IMR-90 (cell line): ENCODE data around the gene RAB3IL1. TPM values are rescaled to one million over a fixed set of nuclear protein-coding genes. Genes with fewer than 3 reads are reported as not detected.

Source experiments
- ATAC-seq: fragments of 200-7000 bp; cut with Tn5 transposase; 2 replicates; pipeline ENCODE4 v1.9.1; 2020; ENCODE audit warnings: low read depth, mild to moderate bottlenecking, moderate library complexity
- BruUV-seq: library from RNA; stranded (reverse); fragments of 400-500 nt; replicated peaks from 2 replicates; lab custom pipeline; 2021; lab: Mats Ljungman, UMichigan
- CTCF ChIA-PET: fragments of 300-600 bp; formaldehyde crosslinking; extraction: SDS; loops from one replicate; lab custom pipeline; 2021; ENCODE audit warnings: antibody characterized with exemption; lab: Yijun Ruan, JAX
- POLR2A ChIA-PET: fragments of 300-600 bp; sonication (Branson Sonifier 250); formaldehyde crosslinking; loops from one replicate; lab custom pipeline; 2022; ENCODE audit warnings: antibody characterized with exemption; ENCODE audit not compliant: unreplicated experiment; lab: Charles Lee
- DNase-seq: peaks from one replicate; pipeline ENCODE4 v3.0.0; 2013
- H2AFZ ChIP-seq: replicated peaks from 2 replicates; pipeline ENCODE3; 2013; ENCODE audit warnings: low read length, mild to moderate bottlenecking; ENCODE audit not compliant: poor library complexity
- H2AK5ac ChIP-seq: 2 replicates; pipeline ENCODE4 v1.6.1; 2013; ENCODE audit warnings: low read depth, low read length, inconsistent platforms
- H2AK9ac ChIP-seq: replicated peaks from 2 replicates; pipeline ENCODE3; 2013; ENCODE audit warnings: mild to moderate bottlenecking, low read depth, low read length, moderate library complexity; ENCODE audit not compliant: poor library complexity
- H2BK120ac ChIP-seq: 2 replicates; pipeline ENCODE4 v1.6.1; 2013; ENCODE audit warnings: low read depth, low read length, inconsistent platforms
- H2BK15ac ChIP-seq: 3 replicates; pipeline ENCODE4 v1.6.1; 2013; ENCODE audit warnings: low read depth, low read length, inconsistent platforms
- H2BK20ac ChIP-seq: 2 replicates; pipeline ENCODE4 v1.6.1; 2013; ENCODE audit warnings: low read depth, mild to moderate bottlenecking, inconsistent platforms, low read length, moderate library complexity
- H2BK5ac ChIP-seq: 2 replicates; pipeline ENCODE4 v1.6.1; 2013; ENCODE audit warnings: mild to moderate bottlenecking, low read depth, low read length, inconsistent platforms; ENCODE audit not compliant: poor library complexity, severe bottlenecking
- H3K14ac ChIP-seq: replicated peaks from 2 replicates; pipeline ENCODE4 v1.6.1; 2013; ENCODE audit warnings: low read depth, low read length, inconsistent platforms
- H3K18ac ChIP-seq: 2 replicates; pipeline ENCODE4 v1.6.1; 2013; ENCODE audit warnings: low read depth, low read length, control low read depth
- H3K23ac ChIP-seq: 2 replicates; pipeline ENCODE4 v1.6.1; 2013; ENCODE audit warnings: low read depth, low read length, inconsistent platforms
- H3K27ac ChIP-seq: 2 replicates; pipeline ENCODE4 v1.5.1; 2013; ENCODE audit warnings: mild to moderate bottlenecking, control low read depth, low read length; ENCODE audit not compliant: insufficient read depth
- H3K27me3 ChIP-seq: 2 replicates; pipeline ENCODE4 v1.6.1; 2013; ENCODE audit warnings: low read length; ENCODE audit not compliant: control insufficient read depth, insufficient read depth
- H3K36me3 ChIP-seq: 2 replicates; pipeline ENCODE4 v1.6.1; 2013; ENCODE audit warnings: low read length, mixed read lengths; ENCODE audit not compliant: control insufficient read depth, insufficient read depth
- H3K4ac ChIP-seq: 2 replicates; pipeline ENCODE4 v1.6.1; 2013; ENCODE audit warnings: low read depth, low read length, inconsistent platforms
- H3K4me1 ChIP-seq: 2 replicates; pipeline ENCODE4 v1.6.1; 2013; ENCODE audit warnings: low read length, mixed read lengths; ENCODE audit not compliant: control insufficient read depth, insufficient read depth
- H3K4me2 ChIP-seq: 2 replicates; pipeline ENCODE4 v1.6.1; 2013; ENCODE audit warnings: low read depth, mild to moderate bottlenecking, control low read depth, low read length, moderate library complexity
- H3K4me3 ChIP-seq: 2 replicates; pipeline ENCODE4 v1.5.1; 2013; ENCODE audit warnings: low read depth, mild to moderate bottlenecking, control low read depth, low read length, moderate library complexity; ENCODE audit not compliant: insufficient read depth
- H3K56ac ChIP-seq: 2 replicates; pipeline ENCODE4 v1.6.1; 2013; ENCODE audit warnings: low read length, inconsistent platforms; ENCODE audit not compliant: insufficient read depth; ENCODE audit errors: extremely low read depth
- H3K79me1 ChIP-seq, 2 experiments: 2 replicates each; pipeline ENCODE4 v1.6.1; 2013; ENCODE audit warnings: low read length in 2 of 2, inconsistent platforms in 1 of 2, low read depth in 1 of 2
- H3K9ac ChIP-seq: 2 replicates; pipeline ENCODE4 v1.6.1; 2013; ENCODE audit warnings: low read depth, low read length, control low read depth
- H3K9me1 ChIP-seq: 2 replicates; pipeline ENCODE4 v1.6.1; 2013; ENCODE audit warnings: low read length, inconsistent platforms; ENCODE audit not compliant: insufficient read depth
- H3K9me3 ChIP-seq: 2 replicates; pipeline ENCODE4 v1.6.1; 2013; ENCODE audit warnings: low read length; ENCODE audit not compliant: control insufficient read depth, insufficient read depth
- H4K20me1 ChIP-seq: 2 replicates; pipeline ENCODE4 v1.6.1; 2013; ENCODE audit warnings: low read length, inconsistent platforms; ENCODE audit not compliant: insufficient read depth
- H4K5ac ChIP-seq: 2 replicates; pipeline ENCODE4 v1.6.1; 2013; ENCODE audit warnings: mild to moderate bottlenecking, low read depth, low read length, control low read depth
- H4K8ac ChIP-seq, 2 experiments: 2 replicates each; pipeline ENCODE4 v1.6.1; 2013; ENCODE audit warnings: low read depth in 2 of 2, low read length in 2 of 2, control low read depth in 1 of 2, inconsistent platforms in 1 of 2
- H4K91ac ChIP-seq: 2 replicates; pipeline ENCODE4 v1.6.1; 2013; ENCODE audit warnings: low read depth, low read length, inconsistent platforms; ENCODE audit not compliant: insufficient read depth
- BHLHE40 ChIP-seq: fragments of 150-350 bp; IDR thresholded peaks from 2 replicates; pipeline ENCODE4 v1.6.1; 2016; ENCODE audit warnings: mild to moderate bottlenecking, low read depth, low read length
- MAFK ChIP-seq: IDR thresholded peaks from 2 replicates; pipeline ENCODE4 v1.6.1; 2012; ENCODE audit warnings: low read depth, low read length, improper control_type of control experiment
- MAZ ChIP-seq: IDR thresholded peaks from 2 replicates; pipeline ENCODE4 v1.6.1; 2012; ENCODE audit warnings: low read depth, mild to moderate bottlenecking, low read length, improper control_type of control experiment, moderate library complexity, borderline replicate concordance
- MXI1 ChIP-seq: IDR thresholded peaks from 2 replicates; pipeline ENCODE4 v1.6.1; 2012; ENCODE audit warnings: low read depth, mild to moderate bottlenecking, low read length, moderate library complexity, borderline replicate concordance
- NFE2L2 ChIP-seq: fragments of 150-350 bp; IDR thresholded peaks from 2 replicates; pipeline ENCODE4 v1.6.1; 2016; ENCODE audit warnings: low read depth, mild to moderate bottlenecking, low read length
- POLR2A ChIP-seq: IDR thresholded peaks from 2 replicates; pipeline ENCODE4 v1.6.1; 2012; ENCODE audit warnings: mild to moderate bottlenecking, low read depth, low read length
- RAD21 ChIP-seq: IDR thresholded peaks from 2 replicates; pipeline ENCODE4 v1.6.1; 2012; ENCODE audit warnings: low read length, improper control_type of control experiment
- RCOR1 ChIP-seq: IDR thresholded peaks from 2 replicates; pipeline ENCODE4 v1.6.1; 2012; ENCODE audit warnings: mild to moderate bottlenecking, low read length, improper control_type of control experiment; ENCODE audit not compliant: insufficient replicate concordance
- WGBS, 2 experiments: methylation state at CpG; one replicate each; pipeline versions ENCODE4 v1.1.5 to v1.1.7; 2013; ENCODE audit warnings: missing lambda C conversion rate in 2 of 2; ENCODE audit not compliant: insufficient read length in 1 of 2; ENCODE audit errors: extremely low coverage in 2 of 2; 5-methylcytosine and 5-hydroxymethylcytosine counted together
- dilution Hi-C: fragments of 300-500 bp; cut with HindIII; formaldehyde crosslinking; loops from one replicate; pipeline ENCODE4 v1.14.3; 2018; ENCODE audit warnings: low sequenced_read_pairs; ENCODE audit not compliant: unreplicated experiment
- in situ Hi-C: fragments of 300-500 bp; cut with MboI; formaldehyde crosslinking; loops from 3 replicates; pipeline ENCODE4 v1.14.3; 2019; ENCODE audit warnings: low sequenced_read_pairs, inconsistent platforms, mixed read lengths
- intact Hi-C: fragments of 100-400 bp; cut with micrococcal nuclease; formaldehyde crosslinking; loops from 2 replicates; pipeline ENCODE4 v1.10.0; 2022
- polyA plus RNA-seq, 3 experiments: library from polyadenylated mRNA; depleted of rRNA; stranded (reverse); fragments of >200 nt; gene quantifications; 2 replicates each; pipeline ENCODE4 v1.2.3, GENCODE V29; 2012; ENCODE audit warnings: low replicate concordance in 1 of 3
- total RNA-seq: library from RNA; depleted of rRNA; stranded (reverse); fragments of >200 nt; gene quantifications from 2 replicates; pipeline ENCODE4 v1.2.3, GENCODE V29; 2012
- TF ChIP-seq, protein P1 (sequence below): fragments of 150-350 bp; IDR thresholded peaks from 2 replicates; pipeline ENCODE4 v1.6.1; 2016; ENCODE audit warnings: low read depth, mild to moderate bottlenecking, low read length, moderate library complexity, borderline replicate concordance
- TF ChIP-seq, protein P2 (sequence below): fragments of 150-350 bp; IDR thresholded peaks from 2 replicates; pipeline ENCODE4 v1.6.1; 2017; ENCODE audit warnings: mild to moderate bottlenecking, antibody characterized with exemption, low read length, low read depth

RAB3IL1 gene
- total and polyA plus RNA-seq, 2 of the 4 experiments (the other 2 are of a cell fraction): 0.72 to 1.9 TPM

DNA sequence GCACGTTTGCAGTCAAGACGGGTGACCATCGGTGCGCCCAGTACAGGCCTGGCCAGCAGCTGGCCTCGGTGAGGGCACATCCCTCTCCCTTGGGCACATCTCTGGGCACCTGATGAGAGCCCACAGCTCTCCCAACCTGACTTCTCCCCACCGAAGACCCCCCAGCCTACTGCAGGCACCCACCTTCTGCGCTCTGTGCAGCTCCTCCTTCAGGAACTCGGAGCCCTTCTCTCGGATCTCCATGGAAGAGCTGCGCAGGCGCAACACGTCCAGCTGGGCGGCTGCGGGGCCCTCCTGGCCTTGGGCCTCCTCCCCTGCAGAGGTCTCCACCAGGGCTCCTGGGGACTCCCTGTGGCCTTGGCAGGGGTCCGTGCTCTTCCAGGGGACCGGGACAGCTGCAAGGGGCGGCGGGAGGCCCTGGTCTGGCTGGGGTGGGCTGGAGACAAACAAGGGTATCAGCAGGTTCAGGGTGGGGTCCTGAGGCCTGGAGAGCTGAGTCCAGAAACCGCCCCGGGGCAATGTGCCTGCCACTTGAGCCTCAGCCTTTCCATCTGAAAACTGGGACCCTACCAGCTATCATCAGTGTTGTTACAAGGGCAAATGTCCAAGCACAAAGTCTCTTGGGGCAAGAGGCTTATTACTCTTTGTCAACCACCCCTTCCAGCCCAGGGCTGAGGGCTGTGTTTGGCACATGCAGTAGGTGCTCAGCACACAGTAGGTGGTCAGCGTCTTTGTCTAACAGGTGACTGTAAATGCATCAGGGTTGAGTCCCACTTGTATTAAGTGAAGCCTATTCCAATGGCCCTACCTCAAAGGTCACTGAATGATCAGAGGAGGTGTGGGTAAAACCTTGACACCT, 9.3 kb downstream of the RAB3IL1 start:
- no peak overlapping the region for H2BK20ac ChIP-seq
- no peak overlapping the region for H3K14ac ChIP-seq
- no peak for TF ChIP-seq POLR2A
- TF ChIP-seq BHLHE40: no peak
- no peak for TF ChIP-seq MAFK
- no peak for TF ChIP-seq RAD21
- TF ChIP-seq, protein P1, sequence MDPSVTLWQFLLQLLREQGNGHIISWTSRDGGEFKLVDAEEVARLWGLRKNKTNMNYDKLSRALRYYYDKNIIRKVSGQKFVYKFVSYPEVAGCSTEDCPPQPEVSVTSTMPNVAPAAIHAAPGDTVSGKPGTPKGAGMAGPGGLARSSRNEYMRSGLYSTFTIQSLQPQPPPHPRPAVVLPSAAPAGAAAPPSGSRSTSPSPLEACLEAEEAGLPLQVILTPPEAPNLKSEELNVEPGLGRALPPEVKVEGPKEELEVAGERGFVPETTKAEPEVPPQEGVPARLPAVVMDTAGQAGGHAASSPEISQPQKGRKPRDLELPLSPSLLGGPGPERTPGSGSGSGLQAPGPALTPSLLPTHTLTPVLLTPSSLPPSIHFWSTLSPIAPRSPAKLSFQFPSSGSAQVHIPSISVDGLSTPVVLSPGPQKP: no peak
- TF ChIP-seq, protein P2, sequence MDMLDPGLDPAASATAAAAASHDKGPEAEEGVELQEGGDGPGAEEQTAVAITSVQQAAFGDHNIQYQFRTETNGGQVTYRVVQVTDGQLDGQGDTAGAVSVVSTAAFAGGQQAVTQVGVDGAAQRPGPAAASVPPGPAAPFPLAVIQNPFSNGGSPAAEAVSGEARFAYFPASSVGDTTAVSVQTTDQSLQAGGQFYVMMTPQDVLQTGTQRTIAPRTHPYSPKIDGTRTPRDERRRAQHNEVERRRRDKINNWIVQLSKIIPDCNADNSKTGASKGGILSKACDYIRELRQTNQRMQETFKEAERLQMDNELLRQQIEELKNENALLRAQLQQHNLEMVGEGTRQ: no peak
- TF ChIP-seq MAZ: no peak
- no peak for TF ChIP-seq NFE2L2
- TF ChIP-seq RCOR1: no peak
- no peak for TF ChIP-seq MXI1
- peaks cover 1% of the 10 kb centered on the region; the same call in 1 of the 2 replicates for H3K36me3 ChIP-seq
- no peak overlapping the region for H2AFZ ChIP-seq
- BruUV-seq: no TSS peak
- peaks cover 3% of the 10 kb centered on the region; the same call in 1 of the 2 replicates for H4K20me1 ChIP-seq
- H3K18ac ChIP-seq: no peak overlapping the region
- ChIA-PET POLR2A (no interaction called here), CTCF (interaction anchor here (0.8 to 1.7 kb wide), 3 partner anchors 10 to 174 kb away, joined by 3 to 8 read pairs (median 4); no protein-coding TSS in a partner anchor)
- H3K27ac ChIP-seq: no peak overlapping the region
- H3K4ac ChIP-seq: no peak overlapping the region
- H3K27me3 ChIP-seq: no peaks in the 10 kb centered on the region
- no peak overlapping the region for H2AK5ac ChIP-seq
- no peak overlapping the region for H3K4me2 ChIP-seq
- no peaks in the 10 kb centered on the region for H3K79me1 ChIP-seq
- H3K9me3 ChIP-seq: no peaks in the 10 kb centered on the region
- no peak overlapping the region; the same call in 1 of the 2 replicates for H3K23ac ChIP-seq
- H3K9me1 ChIP-seq: 0 out of 2 replicates have a peak, but pooled peaks cover 3% of the 10 kb centered on the region
- intact Hi-C loops (no loop called here), in situ Hi-C loops (no loop called here), dilution Hi-C loops (no loop called here)
- H4K8ac ChIP-seq: no peak overlapping the region
- ATAC-seq: no peak
- no peak overlapping the region for H3K56ac ChIP-seq
- H4K91ac ChIP-seq: no peak overlapping the region
- no peak for DNase-seq
- no peak overlapping the region for H4K5ac ChIP-seq
- 93% methylated on average over 6 of the region's 21 CpGs; no CpG with 5 or more reads in 1 of the 2 experiments for WGBS, 2 experiments
- no peak overlapping the region for H3K9ac ChIP-seq
- no peak overlapping the region for H2AK9ac ChIP-seq
- no peaks in the 10 kb centered on the region for H3K4me1 ChIP-seq
- no peak overlapping the region for H2BK15ac ChIP-seq
- H2BK5ac ChIP-seq: no peak overlapping the region
- no peak overlapping the region for H3K4me3 ChIP-seq
- no peak overlapping the region for H2BK120ac ChIP-seq
